ENCODE data around the gene TBC1D26. TPM values are rescaled to one million over a fixed set of nuclear protein-coding genes. Genes with fewer than 3 reads are reported as not detected.
"Not testable (repeated sequence)": the region's sequence is repeated elsewhere in the genome, so short reads cannot be mapped to it uniquely, and the experiment has no call there.

TBC1D26 gene
- total RNA-seq, 4 donors from 2014 or later: 0.13 to 0.25 TPM; not detected in 2

- H3K4me3 ChIP-seq: no peak overlapping the region
- no peak overlapping the region for H3K27ac ChIP-seq
- in situ Hi-C loops (cut with MboI; ENCODE audit: low sequenced_read_pairs in 4 of 4): no loop called here
- no peaks in the 10 kb centered on the region for H3K27me3 ChIP-seq
- DNase-seq (no peak), ATAC-seq (no peak)
- H3K9me3 ChIP-seq: no peaks in the 10 kb centered on the region
- TF ChIP-seq CTCF (IDR thresholded peaks at IDR 0.05 in 4 of 5, conservative IDR thresholded peaks at IDR 0.05 in 1 of 5) (no peak), POLR2A (IDR thresholded peaks at IDR 0.05) (no peak)
- intact Hi-C loops (cut with DNase I; ENCODE audit: low total_unique reads): no loop called here
- H3K36me3 ChIP-seq: no peaks in the 10 kb centered on the region
- H3K4me1 ChIP-seq: no peaks in the 10 kb centered on the region
These were observed 12.8 kb downstream of the TBC1D26 start for GRCh38 chr17:15744885-15745284.

GRCh38 chr17:15749403-15749802 is 17.3 kb downstream of the TBC1D26 start:
- H3K36me3 ChIP-seq; DNase-seq; H3K4me1 ChIP-seq; H3K4me3 ChIP-seq; in situ Hi-C loops (cut with MboI; ENCODE audit: low sequenced_read_pairs in 4 of 4); H3K27me3 ChIP-seq; intact Hi-C loops (cut with DNase I; ENCODE audit: low total_unique reads); H3K9me3 ChIP-seq; H3K27ac ChIP-seq; ATAC-seq: not testable (repeated sequence)

- DNase-seq; H3K27me3 ChIP-seq; ATAC-seq; H3K4me3 ChIP-seq; H3K27ac ChIP-seq; intact Hi-C loops (cut with DNase I; ENCODE audit: low total_unique reads); H3K4me1 ChIP-seq; H3K36me3 ChIP-seq; in situ Hi-C loops (cut with MboI; ENCODE audit: low sequenced_read_pairs in 4 of 4); H3K9me3 ChIP-seq: not testable (repeated sequence)
These were observed 36.9 kb downstream of the TBC1D26 start for GRCh38 chr17:15768865-15769533.

GRCh38 chr17:15770679-15771078 is 38.6 kb downstream of the TBC1D26 start:
- in situ Hi-C loops (cut with MboI; ENCODE audit: low sequenced_read_pairs in 4 of 4); H3K9me3 ChIP-seq; H3K36me3 ChIP-seq; H3K4me1 ChIP-seq; H3K27me3 ChIP-seq; H3K27ac ChIP-seq; intact Hi-C loops (cut with DNase I; ENCODE audit: low total_unique reads); DNase-seq; H3K4me3 ChIP-seq; ATAC-seq: not testable (repeated sequence)

- Histone ChIP-seq H3K4me3 (no peak overlapping the region), H3K27me3 (peaks cover 0 to 3% (median 3%) of the 10 kb centered on the region in 3 donors), H3K4me1 (no peaks in the 10 kb centered on the region), H3K36me3 (no peaks in the 10 kb centered on the region), H3K27ac (no peak overlapping the region), H3K9me3 (no peaks in the 10 kb centered on the region)
- DNase-seq (no peak), ATAC-seq (no peak)
- intact Hi-C loops (cut with DNase I; ENCODE audit: low total_unique reads) (no loop called here), in situ Hi-C loops (cut with MboI; ENCODE audit: low sequenced_read_pairs in 4 of 4) (no loop called here)
- TF ChIP-seq CTCF (IDR thresholded peaks at IDR 0.05 in 4 of 5, conservative IDR thresholded peaks at IDR 0.05 in 1 of 5) (no peak), POLR2A (IDR thresholded peaks at IDR 0.05) (no peak)
These were observed 44.8 kb downstream of the TBC1D26 start for GRCh38 chr17:15776871-15777270.

- in situ Hi-C loops (cut with MboI; ENCODE audit: low sequenced_read_pairs in 4 of 4): no loop called here
- Histone ChIP-seq H3K27me3 (peaks cover 0 to 7% (median 7%) of the 10 kb centered on the region in 3 donors), H3K36me3 (no peaks in the 10 kb centered on the region), H3K4me3 (no peak overlapping the region), H3K9me3 (no peaks in the 10 kb centered on the region), H3K27ac (no peak overlapping the region), H3K4me1 (no peaks in the 10 kb centered on the region)
- intact Hi-C loops (cut with DNase I; ENCODE audit: low total_unique reads): no loop called here
- DNase-seq (no peak), ATAC-seq (no peak)
- TF ChIP-seq CTCF (IDR thresholded peaks at IDR 0.05 in 4 of 5, conservative IDR thresholded peaks at IDR 0.05 in 1 of 5) (no peak), POLR2A (IDR thresholded peaks at IDR 0.05) (no peak)
These were observed 45.2 kb downstream of the TBC1D26 start for GRCh38 chr17:15777297-15777696.
